HG03442 (cell line): ENCODE measurements around the gene TRPM3.

Source experiments
- ATAC-seq: cut with Tn5 transposase; IDR thresholded peaks from one replicate; pipeline ENCODE4 v1.9.1; 2021; ENCODE audit warnings: mild to moderate bottlenecking, moderate library complexity; ENCODE audit not compliant: unreplicated experiment

Gene TRPM3

GRCh38 chr9:70564468-70565335 is 556.7 kb downstream of the TRPM3 start:
- ATAC-seq, result no peak

- ATAC-seq, result peak; percentile 98
Measured at GRCh38 chr9:70563431-70564204, 557.8 kb downstream of the TRPM3 start.

- no peak for ATAC-seq
Measured at GRCh38 chr9:70563010-70563409, 558.4 kb downstream of the TRPM3 start.

- no peak for ATAC-seq
Measured at GRCh38 chr9:70561786-70562395, 559.5 kb downstream of the TRPM3 start.

- ATAC-seq, result no peak
Measured at GRCh38 chr9:70561111-70561510, 560.3 kb downstream of the TRPM3 start.

GRCh38 chr9:70559102-70559501 is 562.3 kb downstream of the TRPM3 start:
- ATAC-seq, result no peak

GRCh38 chr9:70557661-70558369 is 563.6 kb downstream of the TRPM3 start:
- ATAC-seq, result peak; percentile 99

GRCh38 chr9:70556771-70557170 is 564.6 kb downstream of the TRPM3 start:
- no peak for ATAC-seq

GRCh38 chr9:70554881-70555280 is 566.5 kb downstream of the TRPM3 start:
- no peak for ATAC-seq

- no peak for ATAC-seq
Measured at GRCh38 chr9:70553707-70554673, 567.4 kb downstream of the TRPM3 start.

GRCh38 chr9:70552561-70552960 is 568.9 kb downstream of the TRPM3 start:
- ATAC-seq, result no peak

GRCh38 chr9:70551801-70552200 is 569.6 kb downstream of the TRPM3 start:
- ATAC-seq, result no peak

- no peak for ATAC-seq
Measured at GRCh38 chr9:70551396-70551795, 570.0 kb downstream of the TRPM3 start.

GRCh38 chr9:70549926-70550325 is 571.5 kb downstream of the TRPM3 start:
- ATAC-seq, result no peak

GRCh38 chr9:70542311-70542931 is 579.0 kb downstream of the TRPM3 start:
- no peak for ATAC-seq

- ATAC-seq, result no peak
Measured at GRCh38 chr9:70540016-70540415, 581.4 kb downstream of the TRPM3 start.

GRCh38 chr9:70539526-70539925 is 581.9 kb downstream of the TRPM3 start:
- no peak for ATAC-seq

- ATAC-seq, result no peak
Measured at GRCh38 chr9:70539001-70539400, 582.4 kb downstream of the TRPM3 start.

GRCh38 chr9:70537084-70537483 is 584.3 kb downstream of the TRPM3 start:
- no peak for ATAC-seq
